ENCODE data around the gene LHX3.

LHX3 gene

GRCh38 chr9:136204838-136205706, at the start of gene LHX3:
TSS of gene LHX3 (minus strand) at chr9:136205128. CDS start at chr9:136205012, 116 bp downstream.
- no peak for DNase-seq (ENCODE audit: low read depth in 2 of 2)

DNA sequence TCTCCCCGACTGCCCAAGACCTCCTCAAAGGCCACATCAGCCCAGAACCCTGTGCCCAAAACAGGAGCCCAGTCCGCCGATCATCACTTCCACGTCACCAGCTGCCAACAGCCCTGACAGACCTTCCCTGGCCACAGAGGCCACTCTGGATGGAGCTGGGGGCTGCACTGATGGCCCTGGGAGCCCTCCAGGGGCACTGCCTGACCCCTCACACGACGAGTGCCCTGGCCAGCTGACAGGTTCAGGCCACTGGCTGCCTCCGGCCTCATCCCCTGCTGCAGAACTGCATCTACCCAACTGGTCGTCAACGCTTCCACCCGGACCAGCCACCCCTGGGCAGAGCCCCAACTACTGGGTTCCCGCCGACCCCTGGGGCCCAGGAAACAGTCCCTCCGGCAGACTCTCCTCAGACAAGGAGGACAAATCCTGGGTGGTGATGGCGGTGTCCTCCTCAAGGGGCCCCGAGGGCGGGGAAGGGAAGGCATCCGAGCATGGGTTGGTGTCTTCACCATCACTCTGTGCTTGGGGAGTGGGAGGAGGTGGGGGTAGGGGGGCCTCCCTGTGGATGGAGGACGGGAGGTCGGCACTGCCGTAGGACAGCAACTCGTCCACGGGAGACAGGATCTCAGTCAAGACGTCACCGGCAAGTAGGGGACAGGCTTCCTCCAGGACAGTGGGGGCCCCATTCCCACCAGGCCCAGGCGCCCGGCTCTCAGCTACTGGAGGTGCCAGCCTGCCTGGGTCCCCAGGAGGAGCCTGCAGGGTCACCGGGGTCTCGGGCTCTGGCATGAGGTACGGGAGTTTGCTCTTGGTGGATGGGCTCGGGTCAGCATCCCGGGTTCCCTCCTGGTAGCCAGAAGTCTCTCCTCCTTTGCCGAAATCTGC, 48.6 kb upstream of the LHX3 start:
- DNase-seq (ENCODE audit: low read depth in 2 of 2), result no peak

DNA sequence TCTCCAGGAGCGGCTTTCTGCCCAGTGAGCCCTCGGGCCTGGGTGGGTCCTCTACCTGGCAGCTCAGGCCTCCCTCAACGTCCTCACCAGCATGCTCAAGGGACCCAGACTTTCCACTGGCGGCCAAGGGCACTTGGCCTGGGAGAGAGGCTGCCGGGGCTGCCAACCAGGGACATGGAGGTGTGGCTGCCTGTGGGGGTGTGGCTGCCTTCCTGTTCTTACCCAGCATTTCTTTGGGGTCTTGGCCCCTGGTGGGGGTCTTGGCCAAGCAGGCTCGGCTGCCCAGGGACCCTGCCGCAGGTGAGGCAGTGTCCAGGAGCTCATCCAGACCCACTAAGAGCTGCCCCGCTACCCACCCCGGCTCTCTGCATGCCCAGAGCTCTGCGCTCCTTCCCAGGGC, 47.9 kb upstream of the LHX3 start:
- DNase-seq (ENCODE audit: low read depth in 2 of 2), result no peak

DNA sequence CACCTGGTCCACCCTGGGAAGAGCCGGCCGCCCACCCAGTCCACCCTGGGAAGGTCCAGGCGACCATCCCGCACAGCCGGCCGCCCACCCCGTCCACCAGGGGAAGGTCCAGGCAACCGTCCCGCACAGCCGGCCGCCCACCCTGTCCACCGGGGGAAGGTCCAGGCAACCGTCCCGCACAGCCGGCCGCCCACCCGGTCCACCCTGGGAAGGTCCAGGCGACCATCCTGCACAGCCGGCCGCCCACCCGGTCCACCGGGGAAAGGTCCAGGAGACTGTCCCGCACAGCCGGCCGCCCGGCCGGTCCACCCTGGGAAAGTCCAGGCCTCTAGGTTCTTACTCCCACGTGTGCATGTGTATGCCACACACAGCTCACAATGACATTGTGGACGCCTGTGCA, 47.4 kb upstream of the LHX3 start:
- DNase-seq (ENCODE audit: low read depth in 2 of 2), result no peak

DNA sequence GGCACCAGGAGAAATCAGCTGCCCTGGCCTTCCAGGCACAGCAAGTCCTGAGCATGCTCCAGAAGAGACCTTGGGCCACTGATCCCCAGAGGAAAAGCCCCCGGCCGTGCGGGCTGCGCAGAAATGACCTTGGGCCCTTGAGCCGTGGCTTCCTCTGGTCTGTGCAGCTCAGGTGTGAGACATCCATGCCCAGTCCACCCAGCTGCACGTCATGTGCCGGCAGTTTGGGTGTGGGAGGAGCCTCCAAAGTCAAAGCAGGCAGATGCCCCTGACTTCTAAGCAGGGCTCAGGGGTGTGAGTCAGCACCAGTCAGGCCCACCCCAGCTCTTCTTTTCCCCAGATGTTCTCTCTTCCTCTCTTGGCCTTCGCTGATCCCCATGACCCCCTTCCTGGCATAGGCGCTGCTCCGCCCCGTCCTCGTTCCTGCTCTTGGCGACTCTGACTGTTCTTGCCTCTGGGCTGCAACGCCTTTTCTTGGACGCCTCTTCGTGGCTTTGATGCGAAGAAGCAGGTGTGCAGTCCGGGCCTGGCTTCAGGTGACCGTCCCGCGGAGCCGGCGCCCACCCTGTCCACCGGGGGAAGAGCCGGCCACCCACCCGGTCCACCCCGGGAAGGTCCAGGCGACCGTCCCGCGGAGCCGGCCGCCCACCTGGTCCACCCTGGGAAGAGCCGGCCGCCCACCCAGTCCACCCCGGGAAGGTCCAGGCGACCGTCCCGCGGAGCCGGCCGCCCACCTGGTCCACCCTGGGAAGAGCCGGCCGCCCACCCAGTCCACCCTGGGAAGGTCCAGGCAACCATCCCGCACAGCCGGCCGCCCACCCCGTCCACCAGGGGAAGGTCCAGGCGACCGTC, 46.6 kb upstream of the LHX3 start:
- DNase-seq (ENCODE audit: low read depth in 2 of 2), result no peak

GRCh38 chr9:136250676-136251075, 45.7 kb upstream of the LHX3 start:
- DNase-seq (ENCODE audit: low read depth in 2 of 2), result no peak

GRCh38 chr9:136249877-136250559, 45.1 kb upstream of the LHX3 start:
- DNase-seq (ENCODE audit: low read depth in 2 of 2), result no peak

DNA sequence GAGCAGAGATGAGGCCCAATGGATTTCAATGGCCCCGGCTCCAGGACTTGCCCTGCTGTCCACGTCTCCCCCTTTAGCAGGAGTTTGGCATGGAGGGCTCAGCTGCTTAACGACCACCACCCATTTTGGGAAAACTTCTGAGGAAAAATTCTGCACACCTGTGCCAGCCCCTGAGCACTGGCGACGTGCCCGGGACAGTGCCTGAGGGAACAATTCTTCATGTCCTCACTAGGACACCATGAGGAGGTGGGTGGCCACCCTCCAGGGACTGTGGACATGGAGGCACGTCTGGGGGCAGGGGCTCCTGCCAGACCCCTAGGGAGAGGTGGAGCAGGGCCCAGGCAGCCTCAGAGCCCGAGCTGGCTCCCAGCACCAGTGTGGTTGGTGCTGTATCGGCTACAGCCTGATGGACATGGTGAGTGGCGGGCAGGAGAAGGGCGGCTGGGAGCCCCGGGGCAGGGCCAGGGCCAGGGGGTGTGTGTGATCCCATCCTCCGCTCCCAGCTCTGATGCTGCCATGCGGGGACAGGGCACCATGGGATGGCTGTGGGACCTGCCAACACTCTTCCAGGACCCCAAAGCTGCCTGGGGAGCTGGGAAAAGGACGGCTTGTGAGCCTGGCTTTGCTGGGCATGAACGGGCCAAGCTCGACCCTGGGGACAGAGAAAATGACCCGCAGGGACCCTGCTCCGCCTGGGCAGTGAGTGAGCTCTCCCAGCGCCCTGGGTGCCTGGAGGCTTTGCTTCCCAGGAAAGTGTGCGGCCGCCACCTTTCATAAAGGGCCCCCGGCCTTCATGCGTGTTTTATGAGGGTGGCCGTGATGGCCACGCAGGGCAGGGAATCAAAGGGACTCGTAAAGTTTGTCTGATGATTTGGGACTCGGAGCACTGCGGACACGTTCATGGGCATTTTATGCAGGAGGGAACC, 44.3 kb upstream of the LHX3 start:
- DNase-seq (ENCODE audit: low read depth in 2 of 2), result no peak

DNA sequence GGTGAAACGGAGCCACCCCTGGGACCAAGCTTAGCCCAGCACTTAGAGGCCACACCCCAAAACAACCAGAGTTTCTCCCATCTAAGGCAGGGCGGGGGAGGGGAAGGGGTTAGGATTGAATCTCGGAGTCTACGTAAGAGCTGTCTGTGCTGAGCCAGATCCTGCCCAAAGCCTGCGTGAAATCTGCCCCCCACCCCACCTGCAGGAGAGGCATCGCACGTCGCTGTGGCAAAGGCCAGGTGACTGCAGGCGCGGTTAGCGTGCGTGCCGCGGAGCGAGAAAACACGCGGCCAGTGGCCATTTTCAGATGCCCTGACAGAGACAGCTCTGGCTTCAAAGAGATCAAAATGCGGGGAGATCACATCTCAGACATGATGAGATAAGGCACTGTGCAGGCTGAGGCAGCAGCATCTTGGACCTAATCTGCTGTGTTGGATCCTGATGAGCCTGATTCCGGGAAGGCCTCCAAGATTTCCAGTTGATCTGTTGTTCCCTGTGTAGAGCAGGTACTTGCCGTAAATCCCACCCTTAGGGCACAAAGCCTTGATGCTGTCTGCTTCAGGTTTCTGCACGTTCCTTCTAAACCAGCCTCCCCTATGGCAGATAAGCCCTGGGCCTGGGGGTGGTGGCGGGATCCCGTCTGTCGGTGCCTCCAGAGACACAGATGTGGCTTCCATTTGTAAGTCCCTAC, 43.2 kb upstream of the LHX3 start:
- no peak for DNase-seq (ENCODE audit: low read depth in 2 of 2)

GRCh38 chr9:136247551-136247916, 42.6 kb upstream of the LHX3 start:
- DNase-seq (ENCODE audit: low read depth in 2 of 2), result no peak

- no peak for DNase-seq (ENCODE audit: low read depth in 2 of 2)
Measured at GRCh38 chr9:136246849-136247550, 42.1 kb upstream of the LHX3 start.

GRCh38 chr9:136245219-136246150, 40.6 kb upstream of the LHX3 start, which contains the start of gene QSOX2:
TSS of gene QSOX2 (minus strand) at chr9:136245812. CDS start at chr9:136245803, 9 bp downstream.
- peak; percentile 71 to 81 for DNase-seq (ENCODE audit: low read depth in 2 of 2)

GRCh38 chr9:136244969-136245218, 40.0 kb upstream of the LHX3 start:
- DNase-seq (ENCODE audit: low read depth in 2 of 2), result no peak

DNA sequence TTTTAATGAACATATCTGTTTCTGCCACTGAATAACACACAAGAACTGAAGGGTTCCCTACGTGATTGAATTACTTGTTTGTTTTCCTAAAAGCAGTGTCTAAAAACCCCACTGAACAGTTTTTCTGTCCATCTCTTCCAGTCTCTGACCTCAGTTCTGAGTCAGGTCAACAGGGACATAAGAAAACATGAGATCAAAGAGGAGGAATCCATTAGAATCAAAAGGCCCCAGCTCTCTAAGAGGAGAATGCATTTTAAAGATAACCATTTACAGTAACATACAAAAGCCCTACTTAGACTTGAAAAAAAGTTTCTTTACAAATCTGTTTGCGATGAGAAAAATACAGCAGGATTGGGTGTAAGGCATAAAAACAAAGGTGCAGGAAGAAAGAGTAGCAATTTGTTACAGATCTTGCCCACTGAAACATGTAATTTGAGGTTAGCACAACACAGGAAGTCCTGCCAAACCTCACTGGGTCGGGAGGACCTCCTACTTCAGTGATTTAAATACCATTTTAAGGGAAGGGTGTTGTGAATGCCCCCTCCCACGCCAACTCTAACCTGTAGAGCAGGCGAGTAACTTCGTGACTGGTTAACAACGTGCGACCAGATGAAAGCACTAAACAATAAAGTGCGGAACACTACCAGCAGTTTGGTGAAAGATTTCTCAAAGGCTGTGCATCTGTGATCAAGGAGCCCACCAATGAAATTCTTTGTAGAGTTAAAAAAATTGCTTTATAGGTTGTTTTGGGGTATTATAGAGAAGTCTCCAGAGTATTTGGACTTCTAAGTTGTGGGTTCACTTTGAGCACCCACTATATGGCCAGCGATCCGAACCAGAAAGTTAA, 39.4 kb upstream of the LHX3 start:
- DNase-seq (ENCODE audit: low read depth in 2 of 2), result peak in 1 of 2 donors; percentile 3

DNA sequence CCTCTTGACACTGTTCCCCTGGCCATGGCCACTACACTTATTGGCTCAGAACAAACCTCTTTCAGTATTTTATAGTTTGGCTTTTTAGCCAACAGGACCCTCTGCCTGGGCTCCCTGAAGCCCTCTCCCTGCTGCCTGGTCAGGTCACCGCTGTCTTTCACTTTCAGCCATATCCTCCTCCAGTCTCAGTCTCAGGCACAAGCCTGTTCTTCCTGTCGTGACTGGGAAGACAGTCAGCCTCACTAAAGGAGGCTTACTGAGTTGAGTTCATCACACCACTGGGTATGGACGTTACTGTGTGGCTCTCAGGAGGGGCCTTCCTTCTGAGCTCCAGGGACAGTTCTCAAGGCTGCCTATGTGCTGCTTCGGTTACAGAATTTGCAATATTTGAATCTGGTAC, 38.7 kb upstream of the LHX3 start:
- no peak for DNase-seq (ENCODE audit: low read depth in 2 of 2)

- DNase-seq (ENCODE audit: low read depth in 2 of 2), result no peak
Measured at GRCh38 chr9:136242918-136243525, 38.1 kb upstream of the LHX3 start.

GRCh38 chr9:136242248-136242647, 37.3 kb upstream of the LHX3 start:
- no peak for DNase-seq (ENCODE audit: low read depth in 2 of 2)
